Activated naive CD8-positive, alpha-beta T cell treated with anti-CD3 and anti-CD28 coated beads, Interleukin-2, amount 50 U/mL, for 24 hours (primary cell): Measurements from ENCODE around the gene BAZ1A.
A peak's percentile ranks its signal among the peaks of the same experiment; 100 is the strongest.

Experiments used
- ATAC-seq: fragments of 150-1000 bp; cut with Tn5 transposase; one replicate; pipeline ENCODE4 v1.10.0; 2021
- DNase-seq: peaks from one replicate; pipeline ENCODE4 v3.0.0; 2021
- H3K27ac Mint-ChIP-seq: one replicate; pipeline ENCODE4 v1.8.0; 2021; ENCODE audit warnings: mild to moderate bottlenecking, mixed read lengths
- H3K27me3 Mint-ChIP-seq: one replicate; pipeline ENCODE4 v1.8.0; 2021; ENCODE audit warnings: mixed read lengths
- H3K36me3 Mint-ChIP-seq: one replicate; pipeline ENCODE4 v1.8.0; 2021; ENCODE audit warnings: low read depth, mixed read lengths
- H3K4me1 Mint-ChIP-seq: one replicate; pipeline ENCODE4 v1.8.0; 2021; ENCODE audit warnings: mixed read lengths
- H3K4me3 Mint-ChIP-seq: one replicate; pipeline ENCODE4 v1.8.0; 2021; ENCODE audit warnings: mild to moderate bottlenecking, moderate library complexity, mixed read lengths
- H3K9me3 Mint-ChIP-seq: one replicate; pipeline ENCODE4 v1.8.0; 2021; ENCODE audit warnings: mixed read lengths

Gene BAZ1A

DNA sequence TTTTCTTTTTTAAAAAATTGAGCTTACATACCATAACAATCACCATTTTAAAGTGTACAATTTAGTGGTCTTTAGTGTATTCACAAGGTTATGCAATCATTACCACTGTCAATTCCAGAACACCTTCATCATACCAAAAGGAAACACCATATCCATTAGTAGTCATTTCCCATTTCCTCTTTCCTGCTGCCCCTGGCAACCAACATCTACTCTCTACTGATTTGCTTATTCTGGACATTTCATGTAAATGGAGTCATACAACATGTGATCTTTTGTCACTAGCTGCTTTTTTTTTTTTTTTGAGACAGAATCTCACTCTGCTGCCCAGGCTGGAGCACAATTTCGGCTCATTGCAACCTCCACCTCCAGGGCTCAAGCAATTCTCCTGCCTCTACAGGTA, 93.9 kb downstream of the BAZ1A start:
- Mint-ChIP-seq H3K27me3 (no peaks in the 10 kb centered on the region), H3K27ac (no peak overlapping the region), H3K36me3 (peaks cover 61% of the 10 kb centered on the region), H3K9me3 (no peaks in the 10 kb centered on the region), H3K4me3 (no peak overlapping the region), H3K4me1 (no peaks in the 10 kb centered on the region)
- DNase-seq: no peak
- no peak for ATAC-seq

DNA sequence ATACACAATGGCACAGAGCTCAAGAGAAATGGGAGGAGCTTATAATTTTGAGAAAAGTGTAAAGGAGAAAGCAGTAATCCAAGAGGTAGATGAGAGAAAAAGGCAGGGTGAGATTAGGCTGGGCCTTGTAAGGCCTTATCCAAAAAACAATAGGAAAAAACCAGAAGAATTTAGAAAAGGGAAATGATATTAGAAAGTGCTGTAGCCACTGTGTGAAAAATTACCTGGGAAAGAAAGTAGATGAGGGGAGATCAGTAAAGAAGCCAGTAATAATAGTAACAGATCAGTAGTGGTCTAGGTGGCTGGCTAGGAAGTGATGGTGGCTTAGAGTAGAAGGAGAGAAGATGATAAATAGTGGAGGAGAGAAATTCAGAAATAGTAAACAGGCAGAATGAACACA, 94.5 kb downstream of the BAZ1A start:
- H3K27me3 Mint-ChIP-seq: no peaks in the 10 kb centered on the region
- peak overlapping the region; percentile 20 for H3K27ac Mint-ChIP-seq
- no peak overlapping the region for H3K4me3 Mint-ChIP-seq
- no peaks in the 10 kb centered on the region for H3K4me1 Mint-ChIP-seq
- DNase-seq (no peak), ATAC-seq (no peak)
- H3K36me3 Mint-ChIP-seq: peaks cover 65% of the 10 kb centered on the region
- no peaks in the 10 kb centered on the region for H3K9me3 Mint-ChIP-seq

DNA sequence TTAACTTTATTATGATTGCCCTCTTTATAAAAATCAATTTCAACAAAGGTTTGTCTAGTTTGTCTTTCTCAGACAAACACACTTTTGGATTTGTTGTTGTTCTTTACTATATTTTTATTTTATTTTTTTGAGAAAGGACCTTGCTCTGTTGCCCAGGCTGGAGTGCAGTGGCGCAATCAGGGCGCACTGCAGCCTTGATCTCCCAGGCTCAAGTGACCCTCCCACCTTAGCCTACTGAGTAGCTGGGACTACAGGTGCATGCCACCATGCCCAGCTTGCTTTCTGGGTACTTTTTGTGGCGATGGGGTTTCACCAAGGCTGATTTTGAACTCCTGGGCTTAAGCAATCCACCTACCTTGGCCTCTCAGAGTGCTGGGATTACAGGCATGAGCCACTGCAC, 96.4 kb downstream of the BAZ1A start:
- ATAC-seq (no peak), DNase-seq (no peak)
- Mint-ChIP-seq H3K4me3 (no peak overlapping the region), H3K9me3 (no peaks in the 10 kb centered on the region), H3K27me3 (no peaks in the 10 kb centered on the region), H3K36me3 (peaks cover 69% of the 10 kb centered on the region), H3K4me1 (no peaks in the 10 kb centered on the region), H3K27ac (no peak overlapping the region)

DNA sequence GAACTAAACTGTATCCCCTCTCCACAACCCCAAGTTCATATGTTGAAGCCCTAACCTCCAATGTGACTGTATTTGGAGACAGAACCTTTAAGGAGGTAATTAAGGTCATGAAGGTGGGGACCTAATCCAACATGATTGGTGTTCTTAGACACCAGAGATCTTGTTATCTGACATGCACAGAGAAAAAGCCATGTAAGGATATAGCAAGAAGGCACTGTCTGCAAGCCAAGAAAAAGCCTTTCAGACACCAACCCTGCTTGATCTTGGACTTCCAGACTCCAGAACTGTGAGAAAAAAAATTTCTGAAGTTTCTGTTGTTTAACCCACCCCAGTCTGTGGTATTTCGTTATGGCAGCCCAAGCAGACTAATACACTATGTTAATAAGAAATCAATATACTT, 98.5 kb downstream of the BAZ1A start:
- Mint-ChIP-seq H3K9me3 (no peaks in the 10 kb centered on the region), H3K27me3 (no peaks in the 10 kb centered on the region), H3K27ac (no peak overlapping the region), H3K4me3 (no peak overlapping the region), H3K36me3 (peaks cover 63% of the 10 kb centered on the region), H3K4me1 (no peaks in the 10 kb centered on the region)
- ATAC-seq (no peak), DNase-seq (no peak)

DNA sequence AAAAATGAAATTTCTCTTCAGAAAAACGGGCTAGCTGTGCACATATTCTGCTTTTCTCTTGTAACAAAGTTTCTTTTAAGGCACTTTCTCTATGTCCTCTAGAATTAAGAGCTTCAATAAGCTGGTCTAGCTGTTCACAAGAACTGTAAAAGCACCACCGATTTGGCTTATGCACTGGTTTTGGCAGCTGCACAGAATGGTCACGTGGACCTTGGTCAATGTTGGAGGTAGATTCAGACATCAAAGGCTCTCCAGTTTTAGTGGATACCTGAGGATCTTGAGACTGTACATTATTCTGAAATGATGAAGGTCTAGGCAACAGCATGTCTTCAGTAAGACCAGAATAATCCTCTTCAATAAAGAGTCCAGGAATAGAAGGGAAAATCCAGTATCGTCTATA, 99.2 kb downstream of the BAZ1A start:
- no peak overlapping the region for H3K27ac Mint-ChIP-seq
- DNase-seq: no peak
- no peaks in the 10 kb centered on the region for H3K4me1 Mint-ChIP-seq
- no peak overlapping the region for H3K4me3 Mint-ChIP-seq
- no peak for ATAC-seq
- peaks cover 63% of the 10 kb centered on the region for H3K36me3 Mint-ChIP-seq
- no peaks in the 10 kb centered on the region for H3K27me3 Mint-ChIP-seq
- H3K9me3 Mint-ChIP-seq: no peaks in the 10 kb centered on the region

DNA sequence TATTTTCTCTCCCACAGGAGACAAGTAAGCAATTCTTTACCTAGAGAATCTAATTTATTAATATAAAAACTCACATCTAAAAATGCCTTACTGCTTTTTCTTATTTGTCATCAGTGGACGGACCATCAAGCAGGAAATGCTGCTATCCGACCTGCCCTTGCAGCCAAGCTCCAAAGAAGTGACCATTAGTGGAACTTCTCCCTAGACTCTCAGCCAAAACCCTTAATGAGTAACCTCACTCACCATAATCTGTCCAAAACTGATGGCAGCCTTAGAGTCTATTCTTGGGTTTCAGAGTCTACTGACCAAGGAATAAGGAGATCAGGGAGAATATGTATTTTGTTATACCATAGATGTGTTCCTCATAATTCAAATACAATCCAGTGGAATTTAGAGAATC, 99.8 kb downstream of the BAZ1A start:
- H3K4me3 Mint-ChIP-seq: no peak overlapping the region
- peaks cover 63% of the 10 kb centered on the region for H3K36me3 Mint-ChIP-seq
- no peaks in the 10 kb centered on the region for H3K9me3 Mint-ChIP-seq

DNA sequence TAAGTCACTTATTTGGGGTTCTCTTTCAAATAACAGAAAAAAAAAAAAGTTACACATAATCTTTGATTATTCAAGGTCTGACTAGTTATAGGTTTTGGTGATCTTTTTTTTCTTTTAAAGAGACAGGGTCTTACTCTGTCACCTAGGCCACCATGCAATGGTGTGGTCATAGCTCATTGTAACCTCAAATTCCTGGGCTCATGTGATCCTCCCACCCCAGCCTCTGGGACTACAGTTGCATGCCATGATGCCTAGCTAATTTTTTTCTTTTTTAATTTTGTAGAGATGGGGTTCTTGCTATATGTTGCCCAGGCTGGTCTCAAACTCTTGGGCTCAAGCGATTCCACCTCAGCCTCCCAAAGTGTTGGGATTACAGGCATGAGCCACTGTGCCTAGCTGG, 104.3 kb downstream of the BAZ1A start:
- Mint-ChIP-seq H3K9me3 (no peaks in the 10 kb centered on the region), H3K27ac (no peak overlapping the region), H3K27me3 (no peaks in the 10 kb centered on the region), H3K4me3 (no peak overlapping the region), H3K36me3 (peaks cover 43% of the 10 kb centered on the region), H3K4me1 (no peaks in the 10 kb centered on the region)
- DNase-seq: no peak
- ATAC-seq: no peak

More for the DNA sequence above, 99.8 kb downstream of the BAZ1A start:
- no peaks in the 10 kb centered on the region for H3K27me3 Mint-ChIP-seq
- DNase-seq (no peak), ATAC-seq (no peak)
- H3K4me1 Mint-ChIP-seq: no peaks in the 10 kb centered on the region
- no peak overlapping the region for H3K27ac Mint-ChIP-seq

DNA sequence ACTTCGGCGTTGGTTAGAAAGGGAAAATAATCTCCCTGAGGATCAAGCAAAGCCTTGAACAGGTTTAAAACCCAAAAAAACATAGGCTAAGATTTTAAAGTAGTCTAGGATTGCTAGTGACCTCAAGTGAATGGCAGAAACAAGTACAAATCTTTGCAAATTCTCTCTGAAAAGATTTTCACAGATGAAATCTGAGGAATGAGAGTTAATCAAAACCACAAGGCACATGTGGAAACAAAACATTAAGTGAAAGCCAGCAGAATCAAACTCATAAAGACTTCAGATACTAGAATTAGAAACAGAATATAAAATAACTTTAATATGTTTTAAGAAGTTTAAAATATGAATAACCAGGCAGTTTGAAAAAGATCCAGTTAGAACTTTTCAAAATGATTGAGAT, 108.6 kb downstream of the BAZ1A start:
- Mint-ChIP-seq H3K27ac (no peak overlapping the region), H3K4me1 (no peaks in the 10 kb centered on the region), H3K36me3 (peaks cover 39% of the 10 kb centered on the region), H3K4me3 (no peak overlapping the region), H3K9me3 (no peaks in the 10 kb centered on the region), H3K27me3 (no peaks in the 10 kb centered on the region)
- DNase-seq (no peak), ATAC-seq (no peak)

DNA sequence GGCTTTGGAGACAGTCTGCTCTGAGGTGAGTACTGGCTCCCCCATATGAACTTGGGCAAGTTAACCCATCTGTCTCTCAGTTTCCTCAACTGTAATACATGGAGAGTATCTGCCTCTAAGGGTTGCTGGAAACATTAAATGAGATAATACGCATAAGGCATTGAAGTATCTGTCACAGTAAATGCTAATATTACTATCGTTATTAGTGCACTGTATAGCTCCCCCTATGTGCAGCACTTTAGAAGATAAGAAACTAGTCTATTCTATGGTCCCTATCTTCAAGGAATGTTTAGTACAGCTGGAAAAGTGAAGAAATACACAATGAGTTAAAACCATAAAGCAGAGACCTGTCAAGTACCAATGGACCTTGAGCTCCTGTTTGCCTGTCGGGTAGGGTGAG, 109.1 kb downstream of the BAZ1A start:
- H3K27ac Mint-ChIP-seq: no peak overlapping the region
- no peaks in the 10 kb centered on the region for H3K27me3 Mint-ChIP-seq
- DNase-seq (no peak), ATAC-seq (no peak)
- no peak overlapping the region for H3K4me3 Mint-ChIP-seq
- no peaks in the 10 kb centered on the region for H3K9me3 Mint-ChIP-seq
- H3K4me1 Mint-ChIP-seq: no peaks in the 10 kb centered on the region
- H3K36me3 Mint-ChIP-seq: peaks cover 41% of the 10 kb centered on the region

DNA sequence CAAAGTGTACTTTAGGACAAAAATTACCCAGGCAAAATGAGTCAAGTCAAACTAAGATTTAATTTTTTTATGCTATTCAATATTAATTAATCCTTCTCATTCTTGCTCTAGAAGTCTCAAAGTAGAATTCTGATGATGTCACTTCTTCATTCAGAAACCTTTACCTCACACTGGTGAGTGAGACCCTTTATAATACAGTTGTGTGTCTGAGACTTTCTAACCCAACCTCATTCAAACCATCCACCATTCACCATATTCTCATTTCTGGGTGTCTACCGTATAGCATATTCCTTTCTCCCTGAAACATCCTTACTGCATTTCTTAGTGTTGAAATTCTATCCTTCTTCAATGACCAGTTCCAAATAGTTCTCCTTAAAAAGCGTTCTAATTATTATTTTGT, 119.9 kb downstream of the BAZ1A start:
- ATAC-seq (no peak), DNase-seq (no peak)
- H3K4me3 Mint-ChIP-seq: no peak overlapping the region
- no peaks in the 10 kb centered on the region for H3K4me1 Mint-ChIP-seq
- H3K27me3 Mint-ChIP-seq: no peaks in the 10 kb centered on the region
- H3K36me3 Mint-ChIP-seq: peaks cover 38% of the 10 kb centered on the region
- no peak overlapping the region for H3K27ac Mint-ChIP-seq
- no peaks in the 10 kb centered on the region for H3K9me3 Mint-ChIP-seq

DNA sequence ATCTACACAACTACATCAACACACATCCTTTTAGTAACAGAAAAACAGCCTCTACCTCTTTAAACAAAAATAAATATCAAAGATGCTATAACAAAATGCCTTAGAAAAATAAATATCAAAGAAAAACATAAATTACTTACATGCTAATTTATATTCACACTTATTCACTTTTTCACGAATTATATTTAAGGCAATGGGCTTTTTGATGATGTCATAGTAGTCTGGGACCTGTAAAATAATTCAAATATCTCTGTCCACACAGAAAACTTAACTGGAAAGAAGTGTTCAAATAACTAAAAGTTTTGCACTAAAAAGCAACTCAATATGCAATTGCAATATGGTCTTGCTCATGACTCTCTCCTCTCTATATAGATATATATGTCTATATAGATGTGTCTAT, 120.5 kb downstream of the BAZ1A start:
- peaks cover 35% of the 10 kb centered on the region for H3K36me3 Mint-ChIP-seq

DNA sequence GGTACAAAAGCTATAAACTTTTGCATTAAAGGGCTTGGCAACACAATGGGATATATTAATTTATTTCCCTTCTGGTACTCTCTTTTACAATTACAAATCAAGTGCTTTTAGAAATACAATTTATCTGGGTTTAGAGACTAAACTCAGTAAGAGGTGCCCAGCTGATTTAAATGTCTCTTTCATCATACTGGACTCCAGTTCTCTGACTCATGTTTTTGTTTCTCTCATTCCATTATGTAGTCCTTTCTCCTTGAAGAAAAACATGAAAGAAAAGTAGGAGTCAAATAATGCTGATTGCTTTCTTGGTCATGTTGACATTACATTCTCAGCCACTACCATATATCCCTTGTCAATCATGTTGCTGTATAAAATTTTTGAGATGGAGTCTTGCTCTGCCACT, 124.5 kb downstream of the BAZ1A start:
- no peaks in the 10 kb centered on the region for H3K9me3 Mint-ChIP-seq
- H3K4me1 Mint-ChIP-seq: no peaks in the 10 kb centered on the region
- no peak overlapping the region for H3K27ac Mint-ChIP-seq
- H3K27me3 Mint-ChIP-seq: no peaks in the 10 kb centered on the region
- no peak overlapping the region for H3K4me3 Mint-ChIP-seq
- peaks cover 24% of the 10 kb centered on the region for H3K36me3 Mint-ChIP-seq
- ATAC-seq (no peak), DNase-seq (no peak)

More for the DNA sequence above, 120.5 kb downstream of the BAZ1A start:
- Mint-ChIP-seq H3K27ac (no peak overlapping the region), H3K4me3 (no peak overlapping the region), H3K4me1 (no peaks in the 10 kb centered on the region), H3K9me3 (no peaks in the 10 kb centered on the region), H3K27me3 (no peaks in the 10 kb centered on the region)
- no peak for ATAC-seq
- DNase-seq: no peak

DNA sequence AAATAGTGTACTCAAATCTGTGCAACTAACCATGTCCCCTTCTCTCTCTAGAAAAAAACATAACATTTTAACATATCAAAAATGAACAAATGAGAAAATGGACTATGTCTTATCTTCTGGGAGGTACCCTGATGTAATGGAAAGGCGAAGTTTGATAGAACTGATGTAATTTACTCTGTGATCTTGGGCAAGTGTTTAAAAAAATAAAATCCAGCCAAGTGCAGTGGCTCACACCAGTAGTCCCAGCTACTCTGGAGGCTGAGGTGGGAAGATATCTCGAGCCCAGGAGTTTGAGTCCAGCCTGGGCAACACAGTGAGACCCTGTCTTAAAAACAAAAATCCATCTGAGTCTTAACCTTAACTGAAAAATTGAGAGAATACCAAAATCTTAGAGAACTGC, 124.9 kb downstream of the BAZ1A start:
- Mint-ChIP-seq H3K36me3 (peaks cover 22% of the 10 kb centered on the region), H3K27ac (no peak overlapping the region), H3K4me3 (no peak overlapping the region), H3K4me1 (no peaks in the 10 kb centered on the region), H3K9me3 (no peaks in the 10 kb centered on the region), H3K27me3 (no peaks in the 10 kb centered on the region)
- no peak for DNase-seq
- no peak for ATAC-seq

DNA sequence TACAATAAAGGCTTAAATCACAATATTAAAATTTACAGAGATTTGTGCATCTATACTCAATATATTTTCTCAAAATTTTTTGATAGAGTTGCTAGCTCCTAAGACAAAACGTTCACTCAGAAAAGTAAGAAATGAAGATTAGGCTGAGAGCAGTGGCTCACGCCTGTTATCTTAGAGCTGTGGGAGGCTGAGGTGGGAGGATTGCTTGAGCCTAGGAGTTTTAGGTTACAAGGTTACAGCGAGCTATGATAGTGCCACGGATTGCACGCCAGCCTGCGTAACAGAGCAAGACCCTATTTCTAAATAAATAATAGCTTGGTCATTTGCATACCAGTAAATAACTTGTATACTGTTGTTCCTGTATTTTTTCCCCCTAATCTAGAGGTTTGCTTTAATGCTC, 125.8 kb downstream of the BAZ1A start:
- peaks cover 18% of the 10 kb centered on the region for H3K36me3 Mint-ChIP-seq
- DNase-seq (no peak), ATAC-seq (no peak)
- H3K9me3 Mint-ChIP-seq: no peaks in the 10 kb centered on the region
- H3K27ac Mint-ChIP-seq: no peak overlapping the region
- no peaks in the 10 kb centered on the region for H3K4me1 Mint-ChIP-seq
- H3K27me3 Mint-ChIP-seq: no peaks in the 10 kb centered on the region
- no peak overlapping the region for H3K4me3 Mint-ChIP-seq

DNA sequence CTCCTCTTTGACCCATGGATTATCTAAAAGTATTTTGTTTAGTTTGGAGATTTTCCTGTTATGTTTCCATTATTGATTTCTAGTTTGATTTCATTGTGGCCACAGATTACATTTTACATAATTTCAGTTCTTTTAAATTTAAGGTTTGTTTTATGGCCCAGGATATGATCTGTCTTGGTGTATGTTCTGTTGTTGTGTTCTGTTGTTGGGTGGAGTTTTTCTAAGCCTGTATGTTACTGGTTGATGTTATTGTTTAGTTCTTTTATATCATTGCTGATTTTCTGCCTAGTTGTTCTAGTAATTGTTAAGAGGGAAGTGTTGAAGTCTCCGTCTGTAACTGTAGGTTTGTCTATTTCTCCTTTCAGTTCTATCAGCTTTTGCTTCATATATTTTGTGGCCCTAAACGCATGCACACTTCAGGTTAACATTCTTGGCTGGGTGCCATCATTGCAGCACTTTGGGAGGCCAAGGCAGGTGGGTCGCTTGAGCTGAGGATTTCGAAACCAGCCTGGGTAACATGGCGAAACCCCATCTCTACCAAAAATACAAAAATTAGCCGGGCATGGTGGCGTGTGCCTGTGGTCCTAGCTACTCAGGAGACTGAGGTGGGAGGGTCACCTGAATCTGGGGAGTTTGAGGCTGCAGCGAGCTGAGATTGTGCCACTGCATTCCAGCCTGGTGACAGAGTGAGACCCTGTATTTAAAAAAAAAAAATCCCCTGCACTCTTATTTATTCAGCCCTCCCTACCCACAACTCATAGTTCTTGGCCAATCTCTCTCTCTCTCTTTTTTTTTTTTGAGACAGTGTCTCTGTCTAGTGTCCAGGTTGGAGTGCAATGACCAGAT, 132.7 kb downstream of the BAZ1A start:
- H3K36me3 Mint-ChIP-seq: no peaks in the 10 kb centered on the region
- no peaks in the 10 kb centered on the region for H3K9me3 Mint-ChIP-seq
- no peaks in the 10 kb centered on the region for H3K27me3 Mint-ChIP-seq
- H3K4me3 Mint-ChIP-seq: no peak overlapping the region
- peaks cover 12% of the 10 kb centered on the region for H3K4me1 Mint-ChIP-seq
- no peak overlapping the region for H3K27ac Mint-ChIP-seq
- ATAC-seq (no peak), DNase-seq (no peak)

DNA sequence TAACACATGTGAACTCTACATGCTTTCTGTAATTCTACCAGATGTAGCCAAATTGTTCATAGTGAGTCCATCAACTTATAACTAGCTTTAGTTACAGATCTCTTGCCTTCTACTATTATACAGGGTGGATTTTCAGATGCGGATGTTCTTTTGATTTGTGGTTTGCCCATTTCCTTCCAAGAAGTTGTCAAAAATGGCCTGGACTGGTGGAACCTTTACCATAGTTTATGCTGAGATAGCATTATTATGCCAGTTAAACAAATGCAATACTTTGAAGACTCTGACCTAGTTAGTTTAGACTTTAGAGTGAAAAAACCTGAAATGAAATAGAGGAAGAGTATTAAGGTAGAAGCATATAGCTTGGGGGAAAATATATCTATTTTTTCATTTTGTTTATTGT, 133.3 kb downstream of the BAZ1A start:
- Mint-ChIP-seq H3K9me3 (no peaks in the 10 kb centered on the region), H3K4me3 (no peak overlapping the region), H3K4me1 (peaks cover 12% of the 10 kb centered on the region), H3K27me3 (no peaks in the 10 kb centered on the region), H3K27ac (no peak overlapping the region), H3K36me3 (no peaks in the 10 kb centered on the region)
- DNase-seq (no peak), ATAC-seq (no peak)
